Type B pancreatic cell (in vitro differentiated cells): ENCODE results near the gene GLT6D1. TPM values are rescaled to one million over a fixed set of nuclear protein-coding genes. Genes with fewer than 3 reads are reported as not detected.

Experiments
- DNase-seq: peaks from one replicate; pipeline ENCODE4 v3.0.0; 2021; ENCODE audit warnings: mixed read lengths; ENCODE audit not compliant: unreplicated experiment; ENCODE audit errors: extremely low spot score
- H3K27ac Mint-ChIP-seq: 2 replicates; pipeline ENCODE4 v1.8.0; 2021; ENCODE audit warnings: mild to moderate bottlenecking, mixed read lengths
- H3K27me3 Mint-ChIP-seq: 2 replicates; pipeline ENCODE4 v1.8.0; 2021; ENCODE audit warnings: mixed read lengths
- H3K36me3 Mint-ChIP-seq: 2 replicates; pipeline ENCODE4 v1.8.0; 2021; ENCODE audit warnings: mixed read lengths
- H3K4me1 Mint-ChIP-seq: one replicate; pipeline ENCODE4 v1.8.0; 2021; ENCODE audit warnings: mixed read lengths; ENCODE audit not compliant: unreplicated experiment
- H3K4me3 Mint-ChIP-seq: 2 replicates; pipeline ENCODE4 v1.8.0; 2021; ENCODE audit warnings: mild to moderate bottlenecking, mixed read lengths
- H3K9me3 Mint-ChIP-seq: 2 replicates; pipeline ENCODE4 v1.8.0; 2021; ENCODE audit warnings: mixed read lengths
- CTCF ChIP-seq: fragments of 200-600 bp; sonication (generic); conservative IDR thresholded peaks from 2 replicates; pipeline ENCODE4 v1.5.0; 2021; ENCODE audit warnings: antibody characterized with exemption, mild to moderate bottlenecking
- total RNA-seq: library from RNA; stranded (reverse); gene quantifications from 2 replicates; pipeline ENCODE4 v1.2.1, GENCODE V29; 2021; ENCODE audit warnings: low replicate concordance

The GLT6D1 gene
- total RNA-seq, 1 donor from 2014 or later = not detected

- Mint-ChIP-seq H3K36me3 (no peaks in the 10 kb centered on the region), H3K4me1 (no peaks in the 10 kb centered on the region), H3K9me3 (no peaks in the 10 kb centered on the region), H3K4me3 (no peak overlapping the region), H3K27me3 (no peaks in the 10 kb centered on the region), H3K27ac (no peak overlapping the region)
- no peak for TF ChIP-seq CTCF
- peak; percentile 40 for DNase-seq
These were observed 51.7 kb downstream of the GLT6D1 start for GRCh38 chr9:135587658-135588057.

DNA sequence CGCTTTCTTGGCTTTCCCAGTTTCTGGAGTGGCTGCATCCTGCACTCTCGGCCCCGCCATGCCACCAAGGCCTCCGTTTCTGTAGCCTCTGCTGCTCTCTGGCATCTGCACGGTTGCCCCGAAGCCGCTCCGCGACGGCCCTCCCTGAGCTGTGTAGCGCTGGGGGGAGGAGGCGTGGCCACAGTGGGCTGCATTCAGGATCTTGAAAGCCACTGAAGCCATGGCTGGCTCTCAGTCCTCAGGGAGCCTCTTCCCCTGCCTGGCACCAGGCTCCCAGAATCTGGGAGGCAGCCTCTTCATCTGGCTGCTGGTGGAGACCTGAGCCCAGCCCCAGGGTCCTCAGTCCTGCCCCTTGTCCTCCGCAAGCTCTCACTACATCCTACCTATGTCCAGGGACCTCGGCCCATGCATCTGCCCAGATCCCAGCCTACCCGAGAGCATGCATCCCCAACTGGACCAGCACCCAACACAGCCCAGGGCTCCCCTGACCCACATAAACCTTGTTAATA, 52.7 kb downstream of the GLT6D1 start:
- no peaks in the 10 kb centered on the region for H3K36me3 Mint-ChIP-seq
- no peaks in the 10 kb centered on the region for H3K9me3 Mint-ChIP-seq
- DNase-seq = no peak
- H3K27ac Mint-ChIP-seq = no peak overlapping the region
- H3K4me3 Mint-ChIP-seq = no peak overlapping the region
- no peak for TF ChIP-seq CTCF
- H3K27me3 Mint-ChIP-seq = no peaks in the 10 kb centered on the region
- no peaks in the 10 kb centered on the region for H3K4me1 Mint-ChIP-seq

GRCh38 chr9:135584934-135585333, 54.4 kb downstream of the GLT6D1 start:
- no peaks in the 10 kb centered on the region for H3K9me3 Mint-ChIP-seq

DNA sequence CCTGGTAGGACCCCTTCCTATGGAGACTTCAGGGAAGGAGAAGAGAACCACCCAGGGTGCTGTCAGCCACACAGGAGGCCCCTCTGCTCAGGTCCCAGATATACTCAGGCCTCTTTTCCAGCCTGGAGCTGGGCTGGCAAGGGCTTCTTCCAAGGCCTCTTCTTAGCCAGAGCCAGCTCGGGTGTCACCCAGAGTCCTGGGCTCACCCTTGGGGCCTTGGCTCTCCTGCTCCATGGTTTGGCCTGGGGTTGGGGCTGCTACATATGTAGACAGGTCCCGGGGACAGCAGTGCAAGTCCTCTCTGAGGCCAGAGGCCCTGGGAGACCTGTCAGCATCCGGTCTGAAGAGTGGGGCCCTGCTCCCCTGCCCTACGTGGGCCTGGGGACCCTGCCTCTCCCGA, 55.0 kb downstream of the GLT6D1 start:
- Mint-ChIP-seq H3K4me1 (no peaks in the 10 kb centered on the region), H3K27ac (no peak overlapping the region), H3K27me3 (no peaks in the 10 kb centered on the region), H3K36me3 (no peaks in the 10 kb centered on the region), H3K9me3 (no peaks in the 10 kb centered on the region), H3K4me3 (no peak overlapping the region)
- DNase-seq = peak; percentile 56
- no peak for TF ChIP-seq CTCF

More at GRCh38 chr9:135584934-135585333, 54.4 kb downstream of the GLT6D1 start:
- no peak overlapping the region for H3K27ac Mint-ChIP-seq
- H3K27me3 Mint-ChIP-seq = no peaks in the 10 kb centered on the region
- no peak for TF ChIP-seq CTCF
- no peak overlapping the region for H3K4me3 Mint-ChIP-seq
- peak; percentile 40 for DNase-seq
- H3K36me3 Mint-ChIP-seq = no peaks in the 10 kb centered on the region
- no peaks in the 10 kb centered on the region for H3K4me1 Mint-ChIP-seq

GRCh38 chr9:135583688-135584011, 55.7 kb downstream of the GLT6D1 start:
- Mint-ChIP-seq H3K36me3 (no peaks in the 10 kb centered on the region), H3K4me1 (no peaks in the 10 kb centered on the region), H3K27ac (no peak overlapping the region), H3K9me3 (no peaks in the 10 kb centered on the region), H3K27me3 (no peaks in the 10 kb centered on the region), H3K4me3 (no peak overlapping the region)
- peak; percentile 62 for DNase-seq
- no peak for TF ChIP-seq CTCF
